ENCODE results near the gene KIAA0586.

DNA sequence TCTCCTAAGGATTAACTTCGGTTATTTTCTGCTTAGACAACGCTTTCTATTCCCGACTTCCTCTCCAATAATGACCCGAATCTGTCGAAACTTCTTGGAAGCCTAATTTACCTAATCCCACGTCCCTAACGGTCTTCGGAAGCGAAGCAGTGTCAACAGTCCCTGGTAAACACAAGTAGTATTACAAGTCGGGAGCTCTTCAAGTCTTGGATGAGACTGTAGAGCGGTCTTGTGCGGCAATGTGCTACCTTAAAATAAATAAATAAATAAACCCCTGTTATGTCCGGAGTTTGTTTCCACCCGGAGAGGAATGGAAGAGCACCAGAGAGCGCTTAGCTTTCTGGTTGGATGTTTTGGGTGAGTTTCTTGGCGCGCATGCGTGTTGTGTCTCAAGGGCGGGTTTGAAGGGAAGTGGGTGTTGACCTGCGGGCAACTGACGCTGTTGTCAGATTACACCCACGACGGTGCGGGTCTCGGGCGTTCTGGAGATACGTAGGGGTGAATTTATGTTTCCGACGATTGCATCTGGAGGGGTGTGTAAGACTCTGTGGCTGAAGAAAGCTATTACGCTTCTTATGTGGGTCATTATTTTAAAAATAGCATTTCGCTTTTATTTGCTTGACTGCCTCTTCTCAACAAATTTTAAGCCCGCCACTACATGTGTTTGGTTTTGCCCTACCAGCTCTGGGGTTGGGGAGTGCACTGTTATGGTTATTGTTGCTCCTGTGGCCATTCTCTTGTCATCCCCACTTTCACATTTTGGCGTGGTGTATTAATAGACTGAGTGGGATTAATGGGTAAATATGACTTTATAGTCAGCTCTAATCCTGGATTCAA is at the start of gene KIAA0586, which contains the start of gene TIMM9:
- peak; percentile 44; the same call in 1 of the 2 replicates for TF ChIP-seq NFRKB (IDR thresholded peaks at IDR 0.05)
- peak; percentile 41; the same call in 1 of the 2 replicates for TF ChIP-seq TARDBP (IDR thresholded peaks at IDR 0.05)
- no peak for TF ChIP-seq FOXA1 (IDR thresholded peaks at IDR 0.05)
- TF ChIP-seq ELF4 (IDR thresholded peaks at IDR 0.05) = peak; percentile 14; the same call in 1 of the 2 replicates
- TF ChIP-seq BHLHE40 (IDR thresholded peaks at IDR 0.05; ENCODE audit: borderline replicate concordance) = no peak
- TF ChIP-seq ARNT (IDR thresholded peaks at IDR 0.05) = no peak
- TF ChIP-seq CTBP1 (IDR thresholded peaks at IDR 0.05; ENCODE audit: borderline replicate concordance) = peak; percentile 65
- no peak for TF ChIP-seq LEF1 (IDR thresholded peaks at IDR 0.05; ENCODE audit: borderline replicate concordance)
- TF ChIP-seq SUZ12 (IDR thresholded peaks at IDR 0.05) = no peak
- no peak for TF ChIP-seq SP1 (IDR thresholded peaks at IDR 0.05)

All from HEK293T (cell line).